ENCODE results near the gene MMD2. TPM values are rescaled to one million over a fixed set of nuclear protein-coding genes. Genes with fewer than 3 reads are reported as not detected.

The MMD2 gene
- total RNA-seq, 2 donors from 2014 or later: 0.19 TPM; not detected in 1

GRCh38 chr7:4880218-4880617, 78.8 kb downstream of the MMD2 start:
- Histone ChIP-seq H3K27ac (peak overlapping the region; percentile 1 to 5), H3K27me3 (no peaks in the 10 kb centered on the region), H3K9me3 (no peaks in the 10 kb centered on the region), H3K4me1 (peaks cover 0 to 26% of the 10 kb centered on the region in 2 donors), H3K4me3 (peak overlapping the region in 1 of 2 donors; percentile 24), H3K36me3 (peaks cover 14% of the 10 kb centered on the region)
- DNase-seq (ENCODE audit: low spot score): no peak
- TF ChIP-seq, protein P1, sequence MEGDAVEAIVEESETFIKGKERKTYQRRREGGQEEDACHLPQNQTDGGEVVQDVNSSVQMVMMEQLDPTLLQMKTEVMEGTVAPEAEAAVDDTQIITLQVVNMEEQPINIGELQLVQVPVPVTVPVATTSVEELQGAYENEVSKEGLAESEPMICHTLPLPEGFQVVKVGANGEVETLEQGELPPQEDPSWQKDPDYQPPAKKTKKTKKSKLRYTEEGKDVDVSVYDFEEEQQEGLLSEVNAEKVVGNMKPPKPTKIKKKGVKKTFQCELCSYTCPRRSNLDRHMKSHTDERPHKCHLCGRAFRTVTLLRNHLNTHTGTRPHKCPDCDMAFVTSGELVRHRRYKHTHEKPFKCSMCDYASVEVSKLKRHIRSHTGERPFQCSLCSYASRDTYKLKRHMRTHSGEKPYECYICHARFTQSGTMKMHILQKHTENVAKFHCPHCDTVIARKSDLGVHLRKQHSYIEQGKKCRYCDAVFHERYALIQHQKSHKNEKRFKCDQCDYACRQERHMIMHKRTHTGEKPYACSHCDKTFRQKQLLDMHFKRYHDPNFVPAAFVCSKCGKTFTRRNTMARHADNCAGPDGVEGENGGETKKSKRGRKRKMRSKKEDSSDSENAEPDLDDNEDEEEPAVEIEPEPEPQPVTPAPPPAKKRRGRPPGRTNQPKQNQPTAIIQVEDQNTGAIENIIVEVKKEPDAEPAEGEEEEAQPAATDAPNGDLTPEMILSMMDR (IDR thresholded peaks at IDR 0.05): no peak

GRCh38 chr7:4879396-4880081, 79.4 kb downstream of the MMD2 start:
- DNase-seq (ENCODE audit: low spot score): no peak
- Histone ChIP-seq H3K4me1 (peaks cover 0 to 26% of the 10 kb centered on the region in 2 donors), H3K27me3 (no peaks in the 10 kb centered on the region), H3K9me3 (no peaks in the 10 kb centered on the region), H3K4me3 (peak overlapping the region in 1 of 2 donors; percentile 24), H3K27ac (peak overlapping the region; percentile 1 to 5), H3K36me3 (peaks cover 14% of the 10 kb centered on the region)
- TF ChIP-seq, protein P1 (IDR thresholded peaks at IDR 0.05): no peak

DNA sequence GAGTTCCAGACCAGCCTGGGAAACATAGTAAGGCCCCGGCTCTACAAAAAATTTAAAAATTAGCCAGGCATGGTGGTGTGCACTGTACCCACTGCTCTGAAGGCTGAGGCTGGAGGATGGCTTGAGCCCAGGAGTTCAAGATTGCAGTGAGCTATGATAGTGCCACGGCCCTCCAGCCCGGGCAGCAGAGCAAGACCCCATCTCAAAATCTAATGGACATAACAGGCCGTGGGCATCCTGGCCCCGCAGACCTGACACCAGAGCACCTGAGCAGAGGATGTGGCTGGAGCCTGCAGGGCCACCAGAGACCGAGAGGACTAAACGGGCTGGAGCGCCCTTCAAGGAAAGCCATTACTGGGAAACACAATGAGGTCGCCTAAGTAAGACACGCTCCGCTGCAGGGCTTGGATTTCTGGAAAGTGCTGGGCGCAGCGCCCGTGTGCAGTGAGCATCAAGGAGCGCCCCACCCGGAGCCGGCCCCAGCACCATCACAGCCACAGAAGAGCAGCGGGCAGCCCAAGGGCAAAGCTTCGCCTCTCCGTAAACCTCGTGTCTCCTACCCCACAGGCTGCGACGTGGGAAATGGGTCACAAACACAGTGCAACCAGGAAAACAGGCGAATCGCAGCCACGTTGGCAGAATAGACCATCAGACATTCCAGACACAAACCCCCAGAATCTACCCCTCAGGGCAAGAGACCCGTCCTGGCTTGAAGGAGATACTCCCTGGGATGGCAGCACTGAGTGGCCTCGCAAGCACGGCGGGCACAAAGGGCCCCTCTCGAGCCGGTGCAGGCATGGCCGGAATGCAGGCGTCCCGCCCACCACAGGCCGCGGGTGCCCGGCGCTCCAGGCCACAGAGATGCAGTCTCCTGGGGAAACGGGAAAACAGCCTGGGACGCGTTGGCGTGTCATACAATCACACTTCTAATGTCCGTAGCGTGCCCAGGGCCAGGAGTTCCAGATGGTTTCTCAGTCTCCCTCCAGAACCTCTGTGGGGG, 80.4 kb downstream of the MMD2 start:
- peak overlapping the region in 1 of 2 donors; percentile 24 for H3K4me3 ChIP-seq
- peak overlapping the region in 1 of 2 donors; percentile 1 for H3K27ac ChIP-seq
- no peak for DNase-seq (ENCODE audit: low spot score)

GRCh38 chr7:4876586-4876985, 82.4 kb downstream of the MMD2 start:
- Histone ChIP-seq H3K4me1 (peaks cover 0 to 35% of the 10 kb centered on the region in 2 donors), H3K4me3 (no peak overlapping the region), H3K27ac (no peak overlapping the region), H3K36me3 (peaks cover 14% of the 10 kb centered on the region), H3K9me3 (no peaks in the 10 kb centered on the region), H3K27me3 (no peaks in the 10 kb centered on the region)
- DNase-seq (ENCODE audit: low spot score): no peak
- TF ChIP-seq, protein P1 (IDR thresholded peaks at IDR 0.05): no peak

More for the DNA sequence above, 80.4 kb downstream of the MMD2 start:
- Histone ChIP-seq H3K36me3 (peaks cover 14% of the 10 kb centered on the region), H3K4me1 (peaks cover 0 to 26% of the 10 kb centered on the region in 2 donors), H3K27me3 (no peaks in the 10 kb centered on the region), H3K9me3 (no peaks in the 10 kb centered on the region)
- TF ChIP-seq, protein P1 (IDR thresholded peaks at IDR 0.05): no peak

DNA sequence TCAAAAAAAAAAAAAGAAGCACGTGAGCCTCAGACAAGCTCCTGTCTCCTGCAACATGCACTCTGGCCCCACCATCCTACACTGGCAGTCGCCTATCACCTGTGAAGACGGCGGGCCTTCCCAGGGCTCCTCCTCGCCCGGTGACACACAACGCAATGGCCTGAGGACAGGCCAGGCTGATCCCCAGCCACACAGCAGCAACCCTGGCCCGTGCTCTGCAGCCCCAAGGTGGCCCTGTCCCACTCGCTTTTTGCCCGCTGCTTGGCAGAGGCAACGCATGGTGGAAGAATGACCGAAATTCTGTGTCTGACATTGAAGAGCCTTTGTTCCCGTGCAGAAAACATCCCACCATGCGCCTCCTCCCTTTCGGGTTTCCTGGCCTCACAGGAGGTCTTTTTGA, 83.6 kb downstream of the MMD2 start:
- Histone ChIP-seq H3K9me3 (no peaks in the 10 kb centered on the region), H3K36me3 (peaks cover 14% of the 10 kb centered on the region)
- DNase-seq (ENCODE audit: low spot score): no peak

More for the DNA sequence above, 83.6 kb downstream of the MMD2 start:
- no peaks in the 10 kb centered on the region for H3K27me3 ChIP-seq
- H3K4me3 ChIP-seq: no peak overlapping the region
- H3K27ac ChIP-seq: no peak overlapping the region
- TF ChIP-seq, protein P1 (IDR thresholded peaks at IDR 0.05): no peak
- H3K4me1 ChIP-seq: peaks cover 0 to 34% of the 10 kb centered on the region in 2 donors
